OCI-LY3 (cell line): ENCODE results near the gene E2F1.

Source experiments
- EZH2phosphoT487 ChIP-seq: fragments of 200-600 bp; shearing (Covaris generic); IDR thresholded peaks from 2 replicates; pipeline ENCODE4 v1.6.1; 2018; ENCODE audit warnings: antibody characterized with exemption, mixed run types, low read depth
- TF ChIP-seq, protein P1 (sequence below): fragments of 200-600, 300-600 bp; sonication (generic); IDR thresholded peaks from 2 replicates; pipeline ENCODE4 v1.5.1; 2014; ENCODE audit warnings: antibody characterized with exemption, low read length, low read depth

DNA sequence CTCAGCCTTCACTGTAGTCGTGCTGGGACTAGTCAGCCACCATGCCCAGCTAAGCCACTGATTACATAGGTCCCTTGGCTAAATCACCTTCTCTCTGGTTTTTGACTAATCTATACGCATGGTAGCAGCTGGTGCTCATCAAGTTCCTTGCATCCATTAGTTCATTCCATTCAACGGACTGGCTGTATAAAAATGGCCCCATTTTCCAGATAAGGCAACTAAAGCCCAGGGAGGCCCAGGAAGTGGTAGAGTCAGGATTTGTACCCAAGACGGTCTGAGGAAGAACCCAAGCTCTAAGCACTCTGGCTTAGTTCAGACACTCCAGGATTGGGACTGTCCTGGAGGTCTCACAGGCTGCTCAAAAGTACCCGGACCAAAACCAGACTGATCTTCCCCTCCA, 4.9 kb downstream of the E2F1 start:
- TF ChIP-seq, protein P1, sequence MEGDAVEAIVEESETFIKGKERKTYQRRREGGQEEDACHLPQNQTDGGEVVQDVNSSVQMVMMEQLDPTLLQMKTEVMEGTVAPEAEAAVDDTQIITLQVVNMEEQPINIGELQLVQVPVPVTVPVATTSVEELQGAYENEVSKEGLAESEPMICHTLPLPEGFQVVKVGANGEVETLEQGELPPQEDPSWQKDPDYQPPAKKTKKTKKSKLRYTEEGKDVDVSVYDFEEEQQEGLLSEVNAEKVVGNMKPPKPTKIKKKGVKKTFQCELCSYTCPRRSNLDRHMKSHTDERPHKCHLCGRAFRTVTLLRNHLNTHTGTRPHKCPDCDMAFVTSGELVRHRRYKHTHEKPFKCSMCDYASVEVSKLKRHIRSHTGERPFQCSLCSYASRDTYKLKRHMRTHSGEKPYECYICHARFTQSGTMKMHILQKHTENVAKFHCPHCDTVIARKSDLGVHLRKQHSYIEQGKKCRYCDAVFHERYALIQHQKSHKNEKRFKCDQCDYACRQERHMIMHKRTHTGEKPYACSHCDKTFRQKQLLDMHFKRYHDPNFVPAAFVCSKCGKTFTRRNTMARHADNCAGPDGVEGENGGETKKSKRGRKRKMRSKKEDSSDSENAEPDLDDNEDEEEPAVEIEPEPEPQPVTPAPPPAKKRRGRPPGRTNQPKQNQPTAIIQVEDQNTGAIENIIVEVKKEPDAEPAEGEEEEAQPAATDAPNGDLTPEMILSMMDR: no peak
- no peak for TF ChIP-seq EZH2phosphoT487
